PC-9 (cell line): ENCODE measurements around the gene METRN.

Experiments
- EZH2 ChIP-seq: fragments of 200-600 bp; sonication (generic); IDR thresholded peaks from 2 replicates; pipeline ENCODE4 v1.8.0; 2017; ENCODE audit warnings: antibody characterized with exemption, low read depth
- TF ChIP-seq, protein P1 (sequence below): fragments of 200-600 bp; sonication (generic); conservative IDR thresholded peaks from 2 replicates; pipeline ENCODE4 v1.6.1; 2017; ENCODE audit warnings: mixed run types, antibody characterized with exemption, mild to moderate bottlenecking, moderate library complexity

DNA sequence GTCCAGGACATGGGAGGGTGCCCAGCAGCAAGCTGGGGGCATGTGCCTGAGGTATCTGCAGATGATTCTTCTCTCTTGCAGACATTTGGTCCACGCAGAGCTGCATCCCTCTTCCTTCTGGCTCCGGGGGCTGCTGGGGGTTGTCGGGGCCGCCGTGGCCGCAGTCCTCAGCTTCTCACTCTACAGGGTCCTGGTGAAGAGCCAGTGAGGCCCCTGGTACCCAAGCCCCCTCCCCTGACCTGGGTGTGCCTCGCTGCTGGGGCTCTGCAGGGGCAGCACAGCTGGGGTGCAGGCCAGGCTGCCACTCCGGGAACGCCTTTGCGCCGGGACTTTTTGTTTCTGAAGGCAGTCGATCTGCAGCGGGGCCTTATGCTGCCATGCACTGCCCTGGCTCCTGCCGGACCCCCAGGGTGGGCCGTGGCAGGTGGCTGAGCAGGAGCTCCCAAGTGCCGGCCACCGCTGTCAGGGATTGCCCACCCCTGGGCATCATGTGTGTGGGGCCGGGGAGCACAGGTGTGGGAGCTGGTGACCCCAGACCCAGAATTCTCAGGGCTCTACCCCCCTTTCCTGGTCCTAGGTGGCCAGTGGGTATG, 41.4 kb upstream of the METRN start:
- TF ChIP-seq, protein P1, sequence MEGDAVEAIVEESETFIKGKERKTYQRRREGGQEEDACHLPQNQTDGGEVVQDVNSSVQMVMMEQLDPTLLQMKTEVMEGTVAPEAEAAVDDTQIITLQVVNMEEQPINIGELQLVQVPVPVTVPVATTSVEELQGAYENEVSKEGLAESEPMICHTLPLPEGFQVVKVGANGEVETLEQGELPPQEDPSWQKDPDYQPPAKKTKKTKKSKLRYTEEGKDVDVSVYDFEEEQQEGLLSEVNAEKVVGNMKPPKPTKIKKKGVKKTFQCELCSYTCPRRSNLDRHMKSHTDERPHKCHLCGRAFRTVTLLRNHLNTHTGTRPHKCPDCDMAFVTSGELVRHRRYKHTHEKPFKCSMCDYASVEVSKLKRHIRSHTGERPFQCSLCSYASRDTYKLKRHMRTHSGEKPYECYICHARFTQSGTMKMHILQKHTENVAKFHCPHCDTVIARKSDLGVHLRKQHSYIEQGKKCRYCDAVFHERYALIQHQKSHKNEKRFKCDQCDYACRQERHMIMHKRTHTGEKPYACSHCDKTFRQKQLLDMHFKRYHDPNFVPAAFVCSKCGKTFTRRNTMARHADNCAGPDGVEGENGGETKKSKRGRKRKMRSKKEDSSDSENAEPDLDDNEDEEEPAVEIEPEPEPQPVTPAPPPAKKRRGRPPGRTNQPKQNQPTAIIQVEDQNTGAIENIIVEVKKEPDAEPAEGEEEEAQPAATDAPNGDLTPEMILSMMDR, result no peak
- TF ChIP-seq EZH2, result no peak
